SK-N-MC (cell line): ENCODE measurements around the gene GSE1.

Experiments used
- DNase-seq: peaks from one replicate; pipeline ENCODE4 v3.0.0-alpha.2; 2011; ENCODE audit warnings: low read depth, low spot score
- H3K27ac ChIP-seq: fragments of 200-600 bp; sonication (generic); 2 replicates; pipeline ENCODE4 v1.5.1; 2016; ENCODE audit warnings: mixed run types
- H3K36me3 ChIP-seq: fragments of 200-600 bp; sonication (generic); 2 replicates; pipeline ENCODE4 v1.6.1; 2017; ENCODE audit warnings: antibody characterized with exemption, low read length, mixed read lengths; ENCODE audit not compliant: insufficient read depth
- H3K4me3 ChIP-seq: fragments of 200-600 bp; sonication (generic); 2 replicates; pipeline ENCODE4 v1.5.1; 2016
- H3K9ac ChIP-seq: fragments of 200-600 bp; sonication (generic); 2 replicates; pipeline ENCODE4 v1.8.0; 2017; ENCODE audit warnings: mixed run types, mixed read lengths; ENCODE audit not compliant: insufficient read length
- H3K9me3 ChIP-seq: fragments of 200-600 bp; sonication (generic); 2 replicates; pipeline ENCODE4 v1.6.1; 2017; ENCODE audit warnings: low read depth, mild to moderate bottlenecking, antibody characterized with exemption, low read length, moderate library complexity, mixed read lengths
- EZH2 ChIP-seq: fragments of 200-600 bp; sonication (generic); IDR thresholded peaks from one replicate; pipeline ENCODE4 v1.6.1; 2017; ENCODE audit warnings: antibody characterized with exemption
- FOXP2 ChIP-seq: optimal IDR thresholded peaks from 2 replicates; pipeline ENCODE3; 2011; ENCODE audit warnings: mild to moderate bottlenecking, moderate library complexity; ENCODE audit not compliant: insufficient read depth; ENCODE audit errors: extremely low read length, control extremely low read depth
- POLR2AphosphoS5 ChIP-seq: IDR thresholded peaks from 2 replicates; pipeline ENCODE4 v1.6.1; 2012; ENCODE audit warnings: mild to moderate bottlenecking, low read depth, low read length, borderline replicate concordance

GSE1 gene

GRCh38 chr16:85567935-85568334 lies 45.2 kb upstream of the GSE1 start:
- no peaks in the 10 kb centered on the region for H3K36me3 ChIP-seq
- TF ChIP-seq FOXP2 (no peak), POLR2AphosphoS5 (no peak), EZH2 (no peak)
- H3K9me3 ChIP-seq = no peaks in the 10 kb centered on the region
- no peak overlapping the region for H3K4me3 ChIP-seq
- no peak overlapping the region for H3K27ac ChIP-seq
- DNase-seq = no peak
- H3K9ac ChIP-seq = no peak overlapping the region

GRCh38 chr16:85568519-85568918 lies 44.6 kb upstream of the GSE1 start:
- no peak for TF ChIP-seq EZH2
- no peak for TF ChIP-seq FOXP2
- TF ChIP-seq POLR2AphosphoS5 = no peak
- Histone ChIP-seq H3K36me3 (no peaks in the 10 kb centered on the region), H3K27ac (no peak overlapping the region), H3K4me3 (no peak overlapping the region), H3K9me3 (no peaks in the 10 kb centered on the region), H3K9ac (no peak overlapping the region)
- DNase-seq = no peak

GRCh38 chr16:85569039-85569614 lies 44.0 kb upstream of the GSE1 start:
- Histone ChIP-seq H3K9me3 (no peaks in the 10 kb centered on the region), H3K9ac (no peak overlapping the region), H3K4me3 (no peak overlapping the region), H3K36me3 (no peaks in the 10 kb centered on the region), H3K27ac (no peak overlapping the region)
- TF ChIP-seq FOXP2 (no peak), POLR2AphosphoS5 (no peak), EZH2 (no peak)
- no peak for DNase-seq

- H3K9me3 ChIP-seq = no peaks in the 10 kb centered on the region
- DNase-seq = no peak
- H3K36me3 ChIP-seq = no peaks in the 10 kb centered on the region
- TF ChIP-seq EZH2 (no peak), POLR2AphosphoS5 (no peak), FOXP2 (no peak)
- H3K4me3 ChIP-seq = no peak overlapping the region
- no peak overlapping the region for H3K27ac ChIP-seq
- H3K9ac ChIP-seq = no peak overlapping the region
These were observed 43.4 kb upstream of the GSE1 start for GRCh38 chr16:85569615-85570212.

- H3K36me3 ChIP-seq = no peaks in the 10 kb centered on the region
- H3K9me3 ChIP-seq = no peaks in the 10 kb centered on the region
- no peak overlapping the region for H3K27ac ChIP-seq
- no peak overlapping the region for H3K4me3 ChIP-seq
- H3K9ac ChIP-seq = no peak overlapping the region
- no peak for TF ChIP-seq POLR2AphosphoS5
- TF ChIP-seq FOXP2 = no peak
- no peak for TF ChIP-seq EZH2
- DNase-seq = no peak
These were observed 42.8 kb upstream of the GSE1 start for GRCh38 chr16:85570213-85570734.

- TF ChIP-seq EZH2 (no peak), POLR2AphosphoS5 (no peak), FOXP2 (no peak)
- Histone ChIP-seq H3K36me3 (no peaks in the 10 kb centered on the region), H3K9ac (no peak overlapping the region), H3K27ac (no peak overlapping the region), H3K9me3 (no peaks in the 10 kb centered on the region), H3K4me3 (no peak overlapping the region)
- no peak for DNase-seq
These were observed 42.2 kb upstream of the GSE1 start for GRCh38 chr16:85570735-85571562.

- H3K9me3 ChIP-seq = no peaks in the 10 kb centered on the region
- no peak for TF ChIP-seq EZH2
- no peak for TF ChIP-seq FOXP2
- no peak for TF ChIP-seq POLR2AphosphoS5
- H3K36me3 ChIP-seq = no peaks in the 10 kb centered on the region
- no peak for DNase-seq
- H3K4me3 ChIP-seq = no peak overlapping the region
- no peak overlapping the region for H3K9ac ChIP-seq
- H3K27ac ChIP-seq = no peak overlapping the region
These were observed 41.6 kb upstream of the GSE1 start for GRCh38 chr16:85571563-85571812.

GRCh38 chr16:85571813-85572619 lies 41.1 kb upstream of the GSE1 start:
- no peaks in the 10 kb centered on the region for H3K36me3 ChIP-seq
- H3K4me3 ChIP-seq = no peak overlapping the region
- DNase-seq = no peak
- no peak overlapping the region for H3K27ac ChIP-seq
- TF ChIP-seq POLR2AphosphoS5 (no peak), EZH2 (no peak), FOXP2 (no peak)
- H3K9ac ChIP-seq = no peak overlapping the region
- H3K9me3 ChIP-seq = no peaks in the 10 kb centered on the region
